ENCODE results near the gene CAPN14.

CAPN14 gene

DNA sequence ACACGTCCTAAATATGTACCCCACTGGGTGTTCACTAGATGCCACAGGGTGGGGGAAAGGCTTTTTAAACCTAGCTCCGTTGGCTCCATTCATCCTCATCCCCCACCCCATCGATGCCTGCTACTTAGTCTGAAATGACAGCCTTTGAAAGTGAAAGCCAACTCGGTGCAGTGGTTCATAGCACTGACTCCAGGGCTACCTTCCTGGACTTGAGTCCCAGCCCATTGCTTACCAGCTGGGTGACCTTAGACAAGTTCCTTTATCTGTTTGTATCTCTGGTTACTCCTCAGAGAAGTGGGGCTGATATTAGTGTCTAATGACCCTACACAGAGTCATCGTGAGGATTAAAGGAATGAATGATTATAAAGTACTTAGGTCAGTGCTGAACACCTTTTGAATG, 41.0 kb upstream of the CAPN14 start:
- in situ Hi-C loops (cut with MboI; ENCODE audit: low pct_unique_long_range_greater_than_20kb, low sequenced_read_pairs, unreplicated experiment): no loop called here
- TF ChIP-seq, protein P1, sequence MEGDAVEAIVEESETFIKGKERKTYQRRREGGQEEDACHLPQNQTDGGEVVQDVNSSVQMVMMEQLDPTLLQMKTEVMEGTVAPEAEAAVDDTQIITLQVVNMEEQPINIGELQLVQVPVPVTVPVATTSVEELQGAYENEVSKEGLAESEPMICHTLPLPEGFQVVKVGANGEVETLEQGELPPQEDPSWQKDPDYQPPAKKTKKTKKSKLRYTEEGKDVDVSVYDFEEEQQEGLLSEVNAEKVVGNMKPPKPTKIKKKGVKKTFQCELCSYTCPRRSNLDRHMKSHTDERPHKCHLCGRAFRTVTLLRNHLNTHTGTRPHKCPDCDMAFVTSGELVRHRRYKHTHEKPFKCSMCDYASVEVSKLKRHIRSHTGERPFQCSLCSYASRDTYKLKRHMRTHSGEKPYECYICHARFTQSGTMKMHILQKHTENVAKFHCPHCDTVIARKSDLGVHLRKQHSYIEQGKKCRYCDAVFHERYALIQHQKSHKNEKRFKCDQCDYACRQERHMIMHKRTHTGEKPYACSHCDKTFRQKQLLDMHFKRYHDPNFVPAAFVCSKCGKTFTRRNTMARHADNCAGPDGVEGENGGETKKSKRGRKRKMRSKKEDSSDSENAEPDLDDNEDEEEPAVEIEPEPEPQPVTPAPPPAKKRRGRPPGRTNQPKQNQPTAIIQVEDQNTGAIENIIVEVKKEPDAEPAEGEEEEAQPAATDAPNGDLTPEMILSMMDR (IDR thresholded peaks at IDR 0.05; ENCODE audit: extremely low read depth, insufficient read depth, missing control alignments): no peak
- peak; percentile 77 for DNase-seq (ENCODE audit: low spot score)

DNA sequence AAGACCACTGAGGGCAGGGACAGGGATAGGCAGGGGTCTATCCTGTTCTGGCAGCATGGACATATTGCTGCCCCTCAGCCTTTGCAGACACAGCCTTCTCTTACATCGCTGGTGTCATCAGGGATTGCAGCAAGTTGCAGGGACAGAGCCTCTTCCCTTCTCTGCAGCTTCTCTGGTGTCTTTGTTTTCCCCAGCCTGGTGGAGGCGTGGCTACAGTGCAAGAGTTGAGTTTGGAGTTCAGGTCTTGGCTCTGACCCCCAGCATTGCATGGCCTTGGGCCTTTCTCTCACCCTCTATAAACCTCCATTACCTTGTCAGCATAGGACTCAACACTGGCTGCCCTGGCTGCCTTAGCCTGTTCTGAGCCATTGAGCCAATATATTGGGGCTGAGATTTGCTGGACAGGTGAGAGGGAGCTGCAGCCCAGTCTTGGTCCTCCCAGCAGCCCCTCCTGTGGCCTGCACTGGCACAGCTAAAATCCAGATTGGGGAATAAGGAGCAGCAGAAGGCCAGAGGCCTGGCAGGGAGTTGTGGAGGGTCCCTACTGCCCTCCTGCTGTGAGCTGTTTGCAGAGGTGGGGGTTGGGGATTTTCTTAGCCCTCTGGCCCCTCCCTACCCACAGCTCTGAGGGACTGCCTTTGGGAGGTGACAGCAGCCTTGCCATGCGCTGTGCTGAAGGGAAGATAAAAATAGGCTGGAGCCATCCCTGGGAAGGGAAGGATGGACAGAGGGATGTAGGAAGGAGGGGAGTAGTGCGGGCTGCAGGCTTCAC, 39.5 kb upstream of the CAPN14 start:
- no peak for DNase-seq (ENCODE audit: low spot score)
- TF ChIP-seq, protein P1 (IDR thresholded peaks at IDR 0.05; ENCODE audit: extremely low read depth, insufficient read depth, missing control alignments): no peak
- in situ Hi-C loops (cut with MboI; ENCODE audit: low pct_unique_long_range_greater_than_20kb, low sequenced_read_pairs, unreplicated experiment): no loop called here

DNA sequence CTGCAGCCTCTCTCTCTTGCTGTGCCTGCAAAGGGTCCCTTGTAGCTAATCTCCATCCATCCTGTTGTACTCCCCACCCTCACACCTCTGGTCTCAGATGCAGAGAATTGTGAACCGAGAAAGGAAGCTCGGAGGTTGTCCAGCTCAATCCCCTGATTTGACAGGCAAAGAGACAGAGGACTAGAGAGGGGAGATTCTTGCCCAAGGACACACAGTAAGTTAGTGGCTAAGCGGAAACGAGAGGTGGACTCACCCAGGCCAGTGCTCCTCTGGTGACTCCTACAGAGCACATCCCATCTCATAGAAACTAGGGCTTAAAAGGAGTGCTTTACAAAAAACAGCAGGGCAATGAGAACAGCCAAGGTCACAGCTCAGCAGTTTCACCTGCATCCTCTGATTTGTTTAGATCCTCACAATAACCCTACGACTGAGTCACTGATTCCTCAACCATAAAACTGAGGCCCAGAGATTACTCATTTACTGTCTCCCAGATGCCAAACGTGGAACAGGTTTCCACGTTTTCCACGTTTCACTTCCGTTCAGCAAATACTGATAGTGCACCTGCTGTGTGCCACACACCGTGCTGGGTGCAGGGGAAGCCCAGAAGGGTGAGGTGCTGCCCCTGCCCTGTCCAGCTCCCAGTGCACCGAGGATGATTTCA, 38.7 kb upstream of the CAPN14 start:
- in situ Hi-C loops (cut with MboI; ENCODE audit: low pct_unique_long_range_greater_than_20kb, low sequenced_read_pairs, unreplicated experiment): no loop called here

DNA sequence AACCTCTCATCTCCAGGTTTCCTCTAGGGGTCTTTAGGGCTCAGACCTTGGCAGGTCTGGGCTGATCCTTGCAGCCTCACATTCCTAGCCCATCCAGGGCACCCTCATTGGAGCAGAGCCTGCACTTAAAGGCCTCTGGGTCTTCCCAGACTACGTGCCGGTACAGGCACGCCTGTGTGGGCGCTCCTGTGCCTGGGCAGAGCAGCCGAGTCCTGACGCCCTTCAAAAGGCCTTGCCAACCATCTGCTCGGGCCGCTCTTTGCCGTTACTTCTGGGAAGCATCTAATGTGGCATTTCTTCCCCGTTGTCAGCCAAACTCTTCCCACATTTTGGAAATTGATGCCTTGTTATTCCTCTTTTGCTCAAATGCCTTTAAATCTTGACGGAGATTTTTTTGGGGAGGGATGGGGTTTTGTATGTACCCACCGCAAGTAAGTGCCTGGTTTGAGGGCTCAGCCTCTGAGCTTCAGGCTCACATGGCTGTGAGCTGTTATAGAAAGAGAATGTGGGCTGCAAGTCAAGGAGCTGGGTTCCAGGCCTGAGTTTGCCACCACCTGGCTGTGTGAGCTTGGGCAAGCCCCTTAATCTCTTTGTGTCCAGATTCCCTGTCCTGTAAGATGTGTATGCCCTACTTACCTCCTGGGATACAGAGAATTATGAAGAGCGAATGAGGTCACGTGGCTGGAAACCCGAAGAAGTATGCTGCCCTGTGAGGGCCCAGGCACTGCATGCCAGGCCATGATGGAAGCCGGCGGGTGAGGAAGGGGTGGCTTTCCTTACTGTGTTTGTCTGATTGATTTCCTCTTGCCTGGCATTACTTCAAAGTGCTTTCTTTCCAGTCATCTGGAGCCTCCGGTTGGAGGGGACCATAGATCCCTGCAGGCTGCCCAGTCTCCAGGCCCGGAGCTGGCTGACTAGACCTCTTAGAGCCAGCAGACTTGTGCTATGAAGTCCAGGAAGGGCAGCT, 37.2 kb upstream of the CAPN14 start:
- DNase-seq (ENCODE audit: low spot score): no peak
- in situ Hi-C loops (cut with MboI; ENCODE audit: low pct_unique_long_range_greater_than_20kb, low sequenced_read_pairs, unreplicated experiment): no loop called here
- TF ChIP-seq, protein P1 (IDR thresholded peaks at IDR 0.05; ENCODE audit: extremely low read depth, insufficient read depth, missing control alignments): no peak

More for the DNA sequence above, 38.7 kb upstream of the CAPN14 start:
- TF ChIP-seq, protein P1 (IDR thresholded peaks at IDR 0.05; ENCODE audit: extremely low read depth, insufficient read depth, missing control alignments): no peak
- DNase-seq (ENCODE audit: low spot score): peak; percentile 68

DNA sequence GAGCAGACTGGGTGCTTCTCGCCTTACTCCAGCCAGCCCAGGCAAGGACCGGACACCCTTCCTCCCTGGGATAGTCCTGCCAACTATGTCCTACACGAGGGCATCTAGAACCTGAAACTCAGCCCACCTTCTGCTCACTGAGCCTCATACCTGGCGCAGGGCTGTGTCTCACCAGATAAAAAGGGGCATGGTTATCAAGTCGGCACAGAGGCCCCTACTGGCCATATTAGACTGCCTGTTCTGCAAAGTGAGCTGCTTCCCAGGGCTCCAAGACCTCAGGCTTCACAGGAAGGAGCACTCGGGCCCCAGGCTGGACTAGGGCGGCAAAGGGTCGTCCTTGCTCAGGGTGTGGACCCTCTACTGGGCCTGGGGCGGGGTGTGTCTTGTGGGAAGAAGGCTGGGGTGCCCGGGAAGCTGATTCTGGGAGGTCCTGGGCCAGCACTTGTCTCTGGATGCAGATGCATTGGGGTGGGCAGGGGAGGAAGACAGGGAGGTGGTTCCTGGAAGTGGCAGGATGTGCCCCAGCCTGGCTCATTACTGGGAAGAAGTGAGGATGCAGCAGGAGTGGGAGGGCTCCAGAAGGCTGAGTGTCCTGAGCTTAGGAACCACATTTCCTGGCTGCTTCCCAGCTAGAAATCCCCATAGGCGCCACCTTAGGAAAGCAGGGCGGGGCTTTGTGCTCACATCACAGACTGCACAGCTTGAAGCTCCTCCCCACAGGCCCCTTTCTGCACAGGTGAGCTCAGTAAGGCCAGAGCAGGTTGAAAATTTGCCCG, 36.2 kb upstream of the CAPN14 start:
- in situ Hi-C loops (cut with MboI; ENCODE audit: low pct_unique_long_range_greater_than_20kb, low sequenced_read_pairs, unreplicated experiment): no loop called here
- no peak for DNase-seq (ENCODE audit: low spot score)
- TF ChIP-seq, protein P1 (IDR thresholded peaks at IDR 0.05; ENCODE audit: extremely low read depth, insufficient read depth, missing control alignments): no peak

Measured in GM13977 (cell line).